GM21515 (cell line): Measurements from ENCODE around the gene PARD3.

Source experiments
- ATAC-seq: cut with Tn5 transposase; IDR thresholded peaks from one replicate; pipeline ENCODE4 v1.9.1; 2021; ENCODE audit not compliant: unreplicated experiment

PARD3 gene

GRCh38 chr10:34825414-34825813 lies 10.3 kb upstream of the PARD3 start:
- no peak for ATAC-seq

- no peak for ATAC-seq
Measured at GRCh38 chr10:34824870-34825269, 9.8 kb upstream of the PARD3 start.

DNA sequence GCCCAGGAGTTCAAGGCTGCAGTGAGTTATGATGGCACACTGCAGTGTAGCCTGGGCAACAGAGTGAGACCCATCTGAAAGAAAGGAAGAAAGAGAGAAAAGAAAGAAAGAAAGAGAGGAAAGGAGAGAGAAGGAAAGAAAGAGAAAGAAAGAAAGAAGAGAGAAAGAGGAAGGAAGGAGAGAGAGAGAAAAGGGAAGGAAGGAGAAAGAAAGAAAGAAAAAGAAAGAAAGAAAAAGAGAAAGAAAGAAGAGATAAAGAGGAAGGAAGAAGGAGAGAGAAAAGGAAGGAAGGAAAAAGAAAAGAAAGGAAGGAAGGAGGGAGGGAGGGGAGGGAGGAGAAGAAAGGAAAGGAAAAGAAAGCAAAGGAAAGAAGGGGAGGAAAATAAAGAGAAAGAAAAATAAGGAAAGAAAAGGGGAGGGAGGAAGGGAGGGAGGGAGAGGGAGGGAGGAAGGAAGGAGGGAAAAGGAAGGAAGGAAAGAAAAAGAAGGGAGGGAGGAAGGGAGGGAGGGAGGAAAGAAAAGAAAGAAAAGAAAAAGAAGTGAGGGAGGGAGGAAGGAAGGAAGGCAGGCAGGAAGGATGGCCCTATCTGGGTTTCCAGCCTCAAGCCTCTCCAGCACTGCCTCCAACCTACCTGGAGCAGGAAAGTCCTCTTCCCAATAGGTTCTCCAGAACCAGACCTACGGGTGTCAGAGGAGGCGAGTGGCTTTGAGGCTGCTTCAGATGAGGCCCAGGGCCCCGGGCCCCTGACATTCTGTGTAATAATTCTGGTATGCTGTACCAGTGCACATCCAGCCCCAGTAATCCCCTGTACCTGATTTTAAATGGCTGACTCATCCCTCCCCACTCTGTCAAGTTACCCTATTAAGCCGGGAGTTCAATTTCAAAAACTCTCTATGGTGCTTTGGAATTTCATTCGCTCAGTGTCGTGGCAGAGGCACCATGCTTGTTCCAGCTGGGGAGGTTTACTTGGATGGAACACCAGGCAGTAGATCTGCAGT lies 6.8 kb upstream of the PARD3 start:
- no peak for ATAC-seq

DNA sequence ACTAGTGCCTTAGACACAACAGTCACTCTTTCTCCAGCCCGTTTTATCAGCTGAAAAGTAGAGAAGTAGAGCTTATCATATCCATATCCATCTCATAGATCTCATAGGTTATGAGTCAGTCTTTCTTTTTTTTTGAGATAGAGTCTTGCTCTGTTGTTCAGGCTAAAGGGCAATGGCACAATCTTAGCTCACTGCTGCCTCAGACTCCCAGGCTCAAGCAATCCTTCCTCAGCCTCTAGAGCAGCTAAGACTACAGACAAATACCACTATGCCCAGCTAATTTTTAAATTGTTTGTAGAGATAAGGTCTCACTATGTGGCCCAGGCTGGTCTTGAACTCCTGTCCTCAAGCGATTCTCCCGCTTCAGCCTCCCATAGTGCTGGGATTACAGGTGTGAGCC lies 2.5 kb upstream of the PARD3 start:
- ATAC-seq: no peak

DNA sequence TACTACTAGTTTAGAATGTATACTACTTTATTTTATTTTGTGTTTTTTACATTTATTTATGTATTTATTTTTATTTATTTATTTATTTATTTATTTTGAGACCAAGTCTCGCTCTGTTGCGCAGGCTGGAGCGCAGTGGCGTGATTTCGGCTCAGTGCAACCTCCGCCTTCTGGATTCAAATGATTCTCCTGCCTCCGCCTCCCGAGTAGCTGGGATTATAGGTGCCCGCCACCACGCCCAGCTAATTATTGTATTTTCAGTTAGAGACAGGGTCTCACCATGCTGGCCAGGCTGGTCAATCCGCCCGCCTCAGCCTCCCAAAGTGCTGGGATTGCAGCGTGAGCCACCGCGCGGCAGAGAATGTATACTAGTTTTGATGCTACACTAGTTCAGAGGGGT lies 2.0 kb upstream of the PARD3 start:
- ATAC-seq: no peak

- no peak for ATAC-seq
Measured at GRCh38 chr10:34816501-34817002, 1.5 kb upstream of the PARD3 start.

DNA sequence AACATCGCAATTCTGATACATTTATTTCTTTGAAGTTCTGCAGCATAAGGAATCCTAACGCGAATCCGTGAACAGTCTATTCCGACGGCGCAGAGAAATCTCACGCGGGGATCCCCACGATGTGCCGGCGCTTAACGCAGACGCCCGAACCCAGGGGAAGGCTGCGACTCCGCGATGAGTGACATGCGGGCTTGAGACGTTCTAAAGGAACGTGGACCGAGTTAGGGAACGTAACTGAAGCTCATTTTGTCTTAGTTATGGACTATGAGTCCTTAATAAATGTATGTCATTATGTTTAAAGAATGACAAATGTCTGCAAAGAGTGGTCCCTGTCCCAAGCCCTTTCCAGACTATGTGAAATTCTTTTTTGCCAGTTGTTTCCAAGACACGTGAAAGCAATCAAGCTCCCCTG lies 995 bp upstream of the PARD3 start:
- ATAC-seq: no peak

- no peak for ATAC-seq
Measured at GRCh38 chr10:34814913-34815184, 247 bp downstream of the PARD3 start.

DNA sequence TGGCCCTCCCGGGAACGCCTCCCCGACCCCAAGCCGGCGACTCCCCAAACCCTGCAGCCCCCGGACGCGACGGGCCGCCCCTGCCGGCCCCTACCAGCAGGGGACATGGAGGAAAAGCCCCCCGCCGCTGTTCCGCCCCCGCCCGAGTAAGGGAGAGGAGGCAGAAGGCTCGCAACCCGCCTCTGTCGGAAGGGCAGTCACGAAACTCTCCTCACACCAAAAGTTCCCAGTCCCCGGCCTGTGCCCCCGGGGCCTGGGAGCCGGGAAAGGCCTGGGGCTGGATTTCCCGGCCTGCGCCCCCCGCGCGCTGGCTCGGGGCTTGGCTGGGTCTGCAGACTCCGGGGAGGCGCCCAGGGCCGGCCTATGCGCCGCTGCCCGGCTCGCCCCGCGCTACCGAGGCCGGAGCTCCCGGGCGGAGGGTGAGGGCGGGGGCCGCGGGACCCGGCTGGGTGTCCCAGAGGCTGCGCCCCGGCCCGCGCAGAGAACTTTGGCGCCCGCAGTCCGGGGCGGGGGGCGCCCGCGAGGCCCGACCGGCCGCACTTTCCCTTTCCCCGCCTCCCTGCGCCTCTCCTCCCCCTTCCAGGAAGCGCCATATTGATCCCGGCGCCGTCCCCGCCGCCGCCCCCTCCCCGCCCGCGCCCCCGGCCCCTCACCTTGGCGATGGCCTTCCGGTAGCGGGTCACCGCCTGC lies 728 bp downstream of the PARD3 start:
- ATAC-seq: no peak

DNA sequence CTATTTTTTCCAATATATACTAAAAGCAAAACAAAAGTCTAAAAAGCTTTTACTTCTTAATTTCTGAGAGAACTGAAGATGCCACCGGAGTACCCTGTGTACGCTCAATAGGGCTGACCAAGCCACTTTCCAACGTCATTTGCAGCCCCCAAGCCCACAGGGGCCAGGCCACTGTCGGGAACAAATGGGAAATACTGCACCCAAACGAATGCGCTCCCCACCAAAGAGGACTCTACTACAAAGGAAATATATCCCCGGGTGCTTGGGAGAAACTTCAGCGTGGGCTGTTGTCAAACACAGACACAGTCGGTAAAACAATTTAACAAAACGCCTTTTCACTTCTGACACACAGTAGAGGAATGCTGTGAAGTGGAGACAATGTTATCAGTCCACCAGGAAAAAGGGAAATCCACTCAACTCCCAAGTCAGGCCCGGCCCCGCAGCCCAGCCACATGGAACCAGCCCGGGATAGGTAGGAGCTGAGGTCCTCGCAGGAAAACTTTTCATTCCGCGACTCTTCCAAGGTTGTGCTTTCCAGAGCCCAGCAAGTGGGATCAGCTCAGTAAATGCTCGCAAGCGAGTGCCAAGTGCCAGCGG lies 1.4 kb downstream of the PARD3 start:
- ATAC-seq: no peak

GRCh38 chr10:34812771-34813170 lies 2.3 kb downstream of the PARD3 start:
- no peak for ATAC-seq

DNA sequence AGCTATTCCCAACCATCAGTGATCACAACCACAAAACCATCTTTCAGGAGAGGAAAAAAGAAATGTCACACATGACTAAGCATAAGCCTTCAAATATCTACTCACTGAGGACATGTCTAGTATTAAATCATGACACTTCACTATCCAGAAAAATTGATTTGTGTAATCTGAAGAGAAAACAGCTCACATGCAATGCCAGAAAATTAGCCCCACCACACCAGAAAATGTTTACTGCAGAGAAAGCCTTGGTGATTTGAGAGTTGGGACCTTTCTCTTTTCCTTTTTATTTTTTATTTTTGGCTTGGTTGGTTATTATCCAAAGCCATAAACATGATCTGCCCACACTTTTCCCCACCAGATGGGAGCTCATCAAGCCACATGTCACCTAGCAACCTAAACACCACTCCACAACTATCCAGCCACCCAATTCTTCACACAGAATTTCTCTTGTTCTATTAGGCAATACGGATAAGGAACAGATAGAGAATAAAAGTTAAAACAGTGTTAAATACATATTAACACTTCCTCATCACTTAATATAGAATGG lies 3.1 kb downstream of the PARD3 start:
- ATAC-seq: no peak

DNA sequence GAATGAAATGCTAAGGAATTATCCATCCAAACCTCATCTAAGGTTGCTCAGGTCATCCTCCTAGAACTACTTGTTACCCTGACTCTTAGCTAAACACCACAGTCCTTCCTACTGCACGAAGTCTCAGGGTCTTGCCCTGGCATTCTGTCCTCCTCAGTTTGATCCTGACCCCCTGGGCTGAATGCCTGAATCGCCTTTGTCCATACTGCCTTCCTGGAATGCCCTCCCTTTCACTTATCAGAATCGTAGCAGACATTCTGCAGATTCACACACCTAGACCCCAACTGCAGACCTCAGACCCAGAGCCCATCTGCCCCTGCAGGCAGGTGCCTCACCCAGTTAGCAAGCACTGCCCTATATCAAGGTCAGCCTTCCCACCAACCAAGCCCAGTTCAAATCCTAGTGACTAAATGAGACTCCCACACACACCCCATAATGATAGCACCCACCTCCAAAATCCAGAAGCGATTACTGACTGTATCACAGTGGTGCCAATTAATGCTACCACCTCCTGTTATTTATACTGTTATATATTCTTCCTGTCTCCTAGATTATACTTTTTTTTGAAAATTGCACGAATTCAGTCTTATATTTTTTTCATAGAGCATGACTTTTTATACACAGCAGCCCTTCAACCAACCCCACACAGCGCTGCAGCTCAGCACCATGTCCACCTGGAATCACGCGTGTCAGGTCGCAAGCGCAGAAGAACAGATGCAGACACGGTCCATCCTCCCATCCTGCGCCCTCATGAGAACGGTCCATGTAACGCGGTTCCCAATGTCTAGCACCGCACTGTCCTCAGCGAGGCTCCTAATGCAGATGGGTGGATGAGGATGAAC lies 3.7 kb downstream of the PARD3 start:
- ATAC-seq: no peak

GRCh38 chr10:34809796-34810195 lies 5.3 kb downstream of the PARD3 start:
- no peak for ATAC-seq

- ATAC-seq: no peak
Measured at GRCh38 chr10:34808801-34809745, 6.0 kb downstream of the PARD3 start.

DNA sequence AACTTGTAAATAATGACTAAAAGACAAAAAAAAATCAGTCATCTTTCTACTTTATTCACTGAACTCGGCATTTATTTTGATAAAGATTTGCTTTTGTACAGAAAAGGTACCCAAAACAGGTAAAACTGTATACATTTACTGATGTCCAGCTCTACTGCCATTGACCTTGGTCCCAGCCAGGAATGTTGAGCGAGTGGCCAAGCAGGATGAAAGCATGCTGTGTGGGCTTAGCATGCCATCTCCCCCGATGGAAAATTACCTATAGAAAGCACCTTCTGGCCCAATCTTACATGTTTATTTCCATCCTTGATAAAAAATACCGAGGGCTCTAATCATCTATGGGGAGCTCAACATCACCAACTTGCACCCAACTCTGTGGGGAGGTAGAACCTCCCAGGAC lies 6.8 kb downstream of the PARD3 start:
- no peak for ATAC-seq

GRCh38 chr10:34804306-34804705 lies 10.8 kb downstream of the PARD3 start:
- no peak for ATAC-seq

DNA sequence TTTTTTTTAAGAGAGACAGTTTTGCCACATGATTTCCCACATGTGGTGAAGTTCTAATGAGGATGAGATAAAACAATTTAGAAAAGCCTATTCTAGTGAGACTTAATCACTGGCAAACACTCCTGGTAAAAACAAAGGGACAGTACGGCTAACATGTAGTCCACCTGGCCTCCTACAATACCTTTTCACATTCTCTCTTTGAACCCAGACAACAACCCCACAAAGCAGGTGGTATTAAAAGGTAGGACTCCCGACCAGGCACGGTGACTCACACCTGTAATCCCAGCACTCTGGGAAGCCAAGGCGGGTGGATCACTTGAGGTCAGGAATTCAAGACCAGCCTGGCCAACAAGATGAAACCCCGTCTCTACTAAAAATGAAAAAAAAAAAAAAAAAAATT lies 12.4 kb downstream of the PARD3 start:
- no peak for ATAC-seq

- no peak for ATAC-seq
Measured at GRCh38 chr10:34801097-34801733, 13.9 kb downstream of the PARD3 start.
